ENCODE results near the gene TRAPPC2L. TPM values are rescaled to one million over a fixed set of nuclear protein-coding genes. Genes with fewer than 3 reads are reported as not detected.

The TRAPPC2L gene
- total and polyA plus RNA-seq, 2 donors: 49.1 to 54.1 TPM

- Histone ChIP-seq H3K27ac (ENCODE audit: low read depth in 1 of 2, low read length in 1 of 2) (no peak overlapping the region), H3K27me3 (ENCODE audit: control insufficient read depth in 2 of 2, insufficient read depth in 1 of 2, low read length in 1 of 2) (no peaks in the 10 kb centered on the region), H3K4me3 (ENCODE audit: low read length in 2 of 2) (no peak overlapping the region), H3K9me3 (ENCODE audit: control insufficient read depth in 2 of 2, insufficient read depth in 1 of 2, low read length in 1 of 2) (peaks cover under 1 to 1% of the 10 kb centered on the region in 2 donors), H3K36me3 (ENCODE audit: control insufficient read depth in 2 of 2, insufficient read depth in 2 of 2, low read length in 1 of 2) (peaks cover 81 to 86% of the 10 kb centered on the region in 2 donors), H3K4me1 (ENCODE audit: control insufficient read depth in 2 of 2, insufficient read depth in 2 of 2, low read length in 2 of 2) (peaks cover 0 to 24% of the 10 kb centered on the region in 2 donors)
- DNase-seq (ENCODE audit: low read depth in 6 of 9, low spot score in 9 of 9): no peak
- WGBS: 97% methylated on average over 16 of the region's 16 CpGs
These were observed 55.0 kb downstream of the TRAPPC2L start for GRCh38 chr16:88911946-88912310.

Other genes with a start within 250 kb of the TRAPPC2L start
- 0.05 TPM for gene IL17C, start 218.6 kb upstream of the TRAPPC2L start, total RNA-seq
- gene IL17C, start 218.6 kb upstream of the TRAPPC2L start, polyA plus RNA-seq: 0.09 TPM
- 200 TPM for gene CYBA, start 206.1 kb upstream of the TRAPPC2L start, total RNA-seq
- 208 TPM for gene CYBA, start 206.1 kb upstream of the TRAPPC2L start, polyA plus RNA-seq
- 22.1 TPM for gene MVD, start 194.0 kb upstream of the TRAPPC2L start, total RNA-seq
- 30.2 TPM for gene MVD, start 194.0 kb upstream of the TRAPPC2L start, polyA plus RNA-seq
- gene SNAI3, start 170.6 kb upstream of the TRAPPC2L start, total RNA-seq: 1.5 TPM
- 2.9 TPM for gene SNAI3, start 170.6 kb upstream of the TRAPPC2L start, polyA plus RNA-seq
- gene RNF166, start 150.7 kb upstream of the TRAPPC2L start, total RNA-seq: 32.6 TPM
- gene RNF166, start 150.7 kb upstream of the TRAPPC2L start, polyA plus RNA-seq: 144 TPM
- 14.7 TPM for gene CTU2, start 150.6 kb upstream of the TRAPPC2L start, total RNA-seq
- gene CTU2, start 150.6 kb upstream of the TRAPPC2L start, polyA plus RNA-seq: 18.6 TPM
- gene PIEZO1, start 71.9 kb upstream of the TRAPPC2L start, total RNA-seq: 25.2 TPM
- gene PIEZO1, start 71.9 kb upstream of the TRAPPC2L start, polyA plus RNA-seq: 115 TPM
- gene CDT1, start 53.3 kb upstream of the TRAPPC2L start, total RNA-seq: 11.7 TPM
- 1.4 TPM for gene CDT1, start 53.3 kb upstream of the TRAPPC2L start, polyA plus RNA-seq
- 198 TPM for gene APRT, start 45.2 kb upstream of the TRAPPC2L start, total RNA-seq
- 122 TPM for gene APRT, start 45.2 kb upstream of the TRAPPC2L start, polyA plus RNA-seq
- gene GALNS, start 180 bp upstream of the TRAPPC2L start, total RNA-seq: 4.8 TPM
- gene GALNS, start 180 bp upstream of the TRAPPC2L start, polyA plus RNA-seq: 23.9 TPM
- 0.09 TPM for gene PABPN1L, start 9.5 kb downstream of the TRAPPC2L start, total RNA-seq
- gene PABPN1L, start 9.5 kb downstream of the TRAPPC2L start, polyA plus RNA-seq: 0.34 TPM
- 11.2 TPM for gene CBFA2T3, start 120.1 kb downstream of the TRAPPC2L start, total RNA-seq
- gene CBFA2T3, start 120.1 kb downstream of the TRAPPC2L start, polyA plus RNA-seq: 19.1 TPM
- gene ACSF3, start 236.7 kb downstream of the TRAPPC2L start, total RNA-seq: 97.2 TPM
- 47.2 TPM for gene ACSF3, start 236.7 kb downstream of the TRAPPC2L start, polyA plus RNA-seq

Measured in thymus (tissue), 11 donors.